Osteoblast (primary cell): ENCODE data around the gene ZMYND11. TPM values are rescaled to one million over a fixed set of nuclear protein-coding genes. Genes with fewer than 3 reads are reported as not detected.
A peak's percentile ranks its signal among the peaks of the same experiment; 100 is the strongest.

Source experiments
- DNase-seq: peaks from one replicate; pipeline ENCODE4 v3.0.0; 2011; ENCODE audit warnings: low spot score, mixed read lengths; ENCODE audit not compliant: insufficient read length; ENCODE audit errors: missing footprints
- H2AFZ ChIP-seq: 2 replicates; pipeline ENCODE4 v1.6.0; 2011; ENCODE audit warnings: mild to moderate bottlenecking, low read length
- H3K27ac ChIP-seq: 2 replicates; pipeline ENCODE4 v1.5.1; 2011; ENCODE audit warnings: mild to moderate bottlenecking, low read depth, low read length, moderate library complexity
- H3K27me3 ChIP-seq: 2 replicates; pipeline ENCODE4 v1.6.0; 2012; ENCODE audit warnings: mild to moderate bottlenecking, control low read depth, inconsistent platforms, low read length, moderate library complexity; ENCODE audit not compliant: insufficient read depth
- H3K36me3 ChIP-seq: 2 replicates; pipeline ENCODE4 v1.5.1; 2011; ENCODE audit warnings: mild to moderate bottlenecking, low read length, control low read depth, moderate library complexity; ENCODE audit not compliant: insufficient read depth
- H3K4me1 ChIP-seq: 2 replicates; pipeline ENCODE4 v1.5.1; 2011; ENCODE audit warnings: mild to moderate bottlenecking, low read length, control low read depth, moderate library complexity; ENCODE audit not compliant: insufficient read depth
- H3K4me2 ChIP-seq: 2 replicates; pipeline ENCODE4 v1.6.0; 2011; ENCODE audit warnings: mild to moderate bottlenecking, low read length; ENCODE audit not compliant: insufficient read depth
- H3K4me3 ChIP-seq: fragments of 200-600 bp; sonication (generic); 3 replicates; pipeline ENCODE4 v1.5.1; 2012; ENCODE audit warnings: mild to moderate bottlenecking, low read length, inconsistent platforms; ENCODE audit not compliant: insufficient read depth
- H3K79me2 ChIP-seq: 2 replicates; pipeline ENCODE4 v1.6.0; 2012; ENCODE audit warnings: mild to moderate bottlenecking, low read length, control low read depth, inconsistent platforms; ENCODE audit not compliant: insufficient read depth
- H3K9me3 ChIP-seq: 2 replicates; pipeline ENCODE4 v1.5.1; 2011; ENCODE audit warnings: low read depth, low read length, control low read depth
- H4K20me1 ChIP-seq: 2 replicates; pipeline ENCODE4 v1.6.0; 2012; ENCODE audit warnings: mild to moderate bottlenecking, low read length, control low read depth; ENCODE audit not compliant: insufficient read depth
- CTCF ChIP-seq: IDR thresholded peaks from 2 replicates; pipeline ENCODE4 v1.5.1; 2011; ENCODE audit warnings: mild to moderate bottlenecking, low read depth, low read length, moderate library complexity; ENCODE audit errors: extremely low read depth
- total RNA-seq: library from RNA; depleted of rRNA; stranded (reverse); fragments of >200 nt; gene quantifications from 2 replicates; pipeline ENCODE4 v1.2.3, GENCODE V29; 2012

ZMYND11 gene
- total RNA-seq, 1 donor, result 56.5 TPM

- Histone ChIP-seq H3K36me3 (no peaks in the 10 kb centered on the region), H3K4me2 (no peak overlapping the region), H3K4me1 (peaks cover 14% of the 10 kb centered on the region), H4K20me1 (no peaks in the 10 kb centered on the region), H3K27ac (peak overlapping the region; percentile 52), H3K27me3 (no peaks in the 10 kb centered on the region), H3K79me2 (peaks cover 21% of the 10 kb centered on the region), H2AFZ (no peak overlapping the region), H3K9me3 (no peaks in the 10 kb centered on the region), H3K4me3 (no peak overlapping the region)
- no peak for TF ChIP-seq CTCF
- no peak for DNase-seq
Measured at GRCh38 chr10:200405-200804, 65.2 kb downstream of the ZMYND11 start.

GRCh38 chr10:201328-201771 is 66.1 kb downstream of the ZMYND11 start:
- Histone ChIP-seq H3K4me3 (no peak overlapping the region), H3K4me1 (peaks cover 14% of the 10 kb centered on the region), H4K20me1 (no peaks in the 10 kb centered on the region), H3K27me3 (no peaks in the 10 kb centered on the region), H2AFZ (no peak overlapping the region), H3K9me3 (no peaks in the 10 kb centered on the region), H3K4me2 (peak overlapping the region; percentile 3), H3K79me2 (peaks cover 18% of the 10 kb centered on the region), H3K36me3 (no peaks in the 10 kb centered on the region), H3K27ac (peak overlapping the region; percentile 52)
- DNase-seq, result no peak
- no peak for TF ChIP-seq CTCF

GRCh38 chr10:208616-209015 is 73.4 kb downstream of the ZMYND11 start:
- no peak for DNase-seq
- H3K27me3 ChIP-seq, result no peaks in the 10 kb centered on the region
- H3K27ac ChIP-seq, result no peak overlapping the region
- H3K4me3 ChIP-seq, result no peak overlapping the region
- H3K4me1 ChIP-seq, result no peaks in the 10 kb centered on the region
- no peaks in the 10 kb centered on the region for H3K9me3 ChIP-seq
- TF ChIP-seq CTCF, result no peak
- H2AFZ ChIP-seq, result no peak overlapping the region
- H3K36me3 ChIP-seq, result peaks cover 4% of the 10 kb centered on the region
- H3K4me2 ChIP-seq, result no peak overlapping the region
- peaks cover 10% of the 10 kb centered on the region for H3K79me2 ChIP-seq
- no peaks in the 10 kb centered on the region for H4K20me1 ChIP-seq

GRCh38 chr10:209357-209756 is 74.1 kb downstream of the ZMYND11 start:
- Histone ChIP-seq H3K79me2 (peaks cover 10% of the 10 kb centered on the region), H3K9me3 (no peaks in the 10 kb centered on the region), H4K20me1 (no peaks in the 10 kb centered on the region), H3K4me3 (no peak overlapping the region), H2AFZ (no peak overlapping the region), H3K4me2 (no peak overlapping the region), H3K27ac (no peak overlapping the region), H3K27me3 (no peaks in the 10 kb centered on the region), H3K4me1 (no peaks in the 10 kb centered on the region), H3K36me3 (peaks cover 4% of the 10 kb centered on the region)
- peak; percentile 50 for TF ChIP-seq CTCF
- DNase-seq, result no peak
